Lower lobe of right lung (tissue), 2 donors: Measurements from ENCODE around the gene DEPDC5. TPM values are rescaled to one million over a fixed set of nuclear protein-coding genes. Genes with fewer than 3 reads are reported as not detected.

Source experiments
- ATAC-seq, 2 donors: fragments of 200-7000 bp; cut with Tn5 transposase; one replicate each; pipeline ENCODE4 v1.9.1; 2020 to 2022; ENCODE audit warnings: mild to moderate bottlenecking in 2 of 2, moderate library complexity in 2 of 2
- DNase-seq: peaks from one replicate; pipeline ENCODE4 v3.0.0-alpha.2; 2020
- H3K27ac ChIP-seq: fragments of 200-600 bp; one replicate; pipeline ENCODE4 v1.8.0; 2022
- H3K27me3 ChIP-seq: fragments of 200-600 bp; one replicate; pipeline ENCODE4 v1.8.0; 2022; ENCODE audit warnings: low read depth
- H3K36me3 ChIP-seq: fragments of 200-600 bp; one replicate; pipeline ENCODE4 v1.8.0; 2022; ENCODE audit warnings: mild to moderate bottlenecking
- H3K4me1 ChIP-seq: fragments of 200-600 bp; one replicate; pipeline ENCODE4 v1.8.0; 2022
- H3K4me3 ChIP-seq: fragments of 200-600 bp; one replicate; pipeline ENCODE4 v1.8.0; 2022; ENCODE audit warnings: mild to moderate bottlenecking
- H3K9me3 ChIP-seq: fragments of 200-600 bp; one replicate; pipeline ENCODE4 v1.8.0; 2022
- CTCF ChIP-seq: fragments of 200-600 bp; IDR thresholded peaks from one replicate; pipeline ENCODE4 v1.8.0; 2022; ENCODE audit warnings: antibody characterized with exemption, mild to moderate bottlenecking
- intact Hi-C: fragments of 100-400 bp; cut with DNase I; formaldehyde crosslinking; loops from one replicate; pipeline ENCODE4 v1.11.0; 2022
- total RNA-seq: library from RNA; stranded (reverse); fragmentation: NEBNext Ultra II Directional; extraction: Animal tissue kit (Norgen Biotek cat#: 25700); gene quantifications from one replicate; pipeline ENCODE4 v1.2.1, GENCODE V29; 2021
- donor health status: DM: no; HTN: yes; CAD: no; lungs with severe emphysema.

Gene DEPDC5
- total RNA-seq, 1 donor from 2014 or later: 29.0 TPM

GRCh38 chr22:31848411-31848810 is 94.6 kb downstream of the DEPDC5 start:
- no peak for ATAC-seq
- Histone ChIP-seq H3K27me3 (no peaks in the 10 kb centered on the region), H3K36me3 (peaks cover 90% of the 10 kb centered on the region), H3K9me3 (no peaks in the 10 kb centered on the region), H3K4me1 (no peaks in the 10 kb centered on the region), H3K27ac (no peak overlapping the region), H3K4me3 (no peak overlapping the region)
- no peak for DNase-seq
- intact Hi-C loops: no loop called here
- TF ChIP-seq CTCF: no peak

GRCh38 chr22:31850135-31850534 is 96.3 kb downstream of the DEPDC5 start:
- ATAC-seq: no peak
- intact Hi-C loops: no loop called here

GRCh38 chr22:31852691-31853421 is 99.0 kb downstream of the DEPDC5 start:
- Histone ChIP-seq H3K36me3 (peaks cover 80% of the 10 kb centered on the region), H3K9me3 (no peaks in the 10 kb centered on the region)
- intact Hi-C loops: no loop called here

More at GRCh38 chr22:31850135-31850534, 96.3 kb downstream of the DEPDC5 start:
- H3K27me3 ChIP-seq: no peaks in the 10 kb centered on the region
- no peaks in the 10 kb centered on the region for H3K4me1 ChIP-seq
- DNase-seq: no peak
- H3K4me3 ChIP-seq: no peak overlapping the region
- peaks cover 90% of the 10 kb centered on the region for H3K36me3 ChIP-seq
- TF ChIP-seq CTCF: no peak
- no peak overlapping the region for H3K27ac ChIP-seq
- no peaks in the 10 kb centered on the region for H3K9me3 ChIP-seq

GRCh38 chr22:31853736-31854495 is 100.1 kb downstream of the DEPDC5 start:
- Histone ChIP-seq H3K27ac (no peak overlapping the region), H3K27me3 (no peaks in the 10 kb centered on the region), H3K4me3 (no peak overlapping the region), H3K4me1 (no peaks in the 10 kb centered on the region), H3K9me3 (no peaks in the 10 kb centered on the region), H3K36me3 (peaks cover 73% of the 10 kb centered on the region)
- no peak for DNase-seq
- intact Hi-C loops: no loop called here
- TF ChIP-seq CTCF: no peak
- no peak for ATAC-seq

More at GRCh38 chr22:31852691-31853421, 99.0 kb downstream of the DEPDC5 start:
- TF ChIP-seq CTCF: no peak
- Histone ChIP-seq H3K4me3 (no peak overlapping the region), H3K27ac (no peak overlapping the region), H3K27me3 (no peaks in the 10 kb centered on the region), H3K4me1 (no peaks in the 10 kb centered on the region)
- ATAC-seq (no peak), DNase-seq (no peak)

- DNase-seq: no peak
Observed at GRCh38 chr22:31857247-31857646, 103.4 kb downstream of the DEPDC5 start.

More at GRCh38 chr22:31857247-31857646, 103.4 kb downstream of the DEPDC5 start:
- Histone ChIP-seq H3K27ac (no peak overlapping the region), H3K4me1 (no peaks in the 10 kb centered on the region), H3K4me3 (no peak overlapping the region), H3K9me3 (no peaks in the 10 kb centered on the region), H3K27me3 (no peaks in the 10 kb centered on the region), H3K36me3 (peaks cover 70% of the 10 kb centered on the region)
- no peak for TF ChIP-seq CTCF
- no peak for ATAC-seq
- intact Hi-C loops: no loop called here
